Karpas-422 (cell line): ENCODE data around the gene UGT3A1. TPM values are rescaled to one million over a fixed set of nuclear protein-coding genes. Genes with fewer than 3 reads are reported as not detected.
"Not testable (repeated sequence)": the region's sequence is repeated elsewhere in the genome, so short reads cannot be mapped to it uniquely, and the experiment has no call there.

Source experiments
- DNase-seq: peaks from one replicate; pipeline ENCODE4 v3.0.0-alpha.2; 2015
- H2AFZ ChIP-seq: fragments of 200-600 bp; sonication (generic); 2 replicates; pipeline ENCODE4 v1.6.1; 2014; ENCODE audit warnings: antibody characterized with exemption, low read length, mixed read lengths
- H3K27ac ChIP-seq: fragments of 200-600 bp; sonication (generic); 2 replicates; pipeline ENCODE4 v1.5.1; 2014; ENCODE audit warnings: mild to moderate bottlenecking, low read length, moderate library complexity
- H3K27me3 ChIP-seq: fragments of 200-600 bp; sonication (generic); 2 replicates; pipeline ENCODE4 v1.6.1; 2014; ENCODE audit warnings: low read length, mixed read lengths
- H3K36me3 ChIP-seq: fragments of 200-600 bp; sonication (generic); 2 replicates; pipeline ENCODE4 v1.6.1; 2014; ENCODE audit warnings: low read length, mixed read lengths; ENCODE audit not compliant: insufficient read depth
- H3K4me1 ChIP-seq: fragments of 200-600 bp; sonication (generic); 2 replicates; pipeline ENCODE4 v1.6.1; 2014; ENCODE audit warnings: mild to moderate bottlenecking, low read length, mixed read lengths
- H3K4me2 ChIP-seq: fragments of 200-600 bp; sonication (generic); 2 replicates; pipeline ENCODE4 v1.6.1; 2014; ENCODE audit warnings: low read length, low read depth, mild to moderate bottlenecking; ENCODE audit not compliant: poor library complexity, severe bottlenecking
- H3K4me3 ChIP-seq: fragments of 200-600 bp; sonication (generic); 2 replicates; pipeline ENCODE4 v1.5.1; 2014; ENCODE audit warnings: mild to moderate bottlenecking, antibody characterized with exemption, low read length, mixed read lengths
- H3K79me2 ChIP-seq: fragments of 200-600 bp; sonication (generic); 2 replicates; pipeline ENCODE4 v1.6.1; 2014; ENCODE audit warnings: mild to moderate bottlenecking, low read length, mixed read lengths
- H3K9ac ChIP-seq: fragments of 200-600 bp; sonication (generic); 2 replicates; pipeline ENCODE4 v1.6.0; 2014; ENCODE audit warnings: low read length
- H3K9me2 ChIP-seq: fragments of 200-600 bp; sonication (generic), shearing (Covaris generic); replicated peaks from 2 replicates; pipeline ENCODE4 v1.6.0; 2014; ENCODE audit warnings: mild to moderate bottlenecking, low read length, moderate library complexity; ENCODE audit not compliant: insufficient read depth
- H3K9me3 ChIP-seq: fragments of 300-700, 200-600 bp; sonication (generic); 2 replicates; pipeline ENCODE4 v1.6.1; 2014; ENCODE audit warnings: low read length, mixed read lengths
- H4K20me1 ChIP-seq: fragments of 200-600 bp; sonication (generic); 2 replicates; pipeline ENCODE4 v1.6.1; 2014; ENCODE audit warnings: mild to moderate bottlenecking, antibody characterized with exemption, low read length, low read depth; ENCODE audit not compliant: insufficient read depth
- total RNA-seq: library from RNA; depleted of rRNA; stranded (reverse); fragments of >200 nt; shearing (Covaris generic); gene quantifications from 2 replicates; pipeline ENCODE4 v1.2.3, GENCODE V29; 2014; ENCODE audit warnings: low replicate concordance

UGT3A1 gene
- total RNA-seq, 1 experiment from 2014 or later = not detected

DNA sequence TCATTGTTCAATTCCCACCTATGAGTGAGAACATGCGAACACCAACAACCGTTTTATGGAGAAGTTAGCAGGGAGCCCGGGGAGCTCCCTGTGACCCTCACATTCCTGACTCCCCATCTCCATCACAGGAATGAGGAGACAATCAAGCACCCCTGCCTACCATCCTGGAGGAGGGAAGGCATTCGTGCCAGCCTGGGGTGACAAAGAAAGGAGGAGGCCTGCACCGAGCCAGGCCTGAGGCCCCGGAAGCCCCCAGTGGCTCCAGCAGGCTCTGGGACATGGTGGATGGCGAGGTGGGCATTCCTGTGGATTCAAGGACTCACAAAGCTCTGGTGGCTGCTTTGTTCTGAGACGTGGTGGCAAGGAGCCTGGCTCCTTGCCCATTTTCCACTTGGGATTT, 36.5 kb upstream of the UGT3A1 start:
- no peak overlapping the region for H2AFZ ChIP-seq
- no peaks in the 10 kb centered on the region for H3K9me3 ChIP-seq
- no peak overlapping the region for H3K9ac ChIP-seq
- no peaks in the 10 kb centered on the region for H3K79me2 ChIP-seq
- no peaks in the 10 kb centered on the region for H3K36me3 ChIP-seq
- no peaks in the 10 kb centered on the region for H4K20me1 ChIP-seq
- DNase-seq = no peak
- no peaks in the 10 kb centered on the region for H3K27me3 ChIP-seq
- H3K4me1 ChIP-seq = no peaks in the 10 kb centered on the region
- no peak overlapping the region for H3K4me2 ChIP-seq
- no peak overlapping the region for H3K27ac ChIP-seq
- no peaks in the 10 kb centered on the region for H3K9me2 ChIP-seq
- no peak overlapping the region for H3K4me3 ChIP-seq

GRCh38 chr5:36026706-36027465, 35.7 kb upstream of the UGT3A1 start:
- H3K4me1 ChIP-seq = no peaks in the 10 kb centered on the region

GRCh38 chr5:36022246-36022645, 31.1 kb upstream of the UGT3A1 start:
- not testable (repeated sequence) for H3K4me2 ChIP-seq, H3K9me2 ChIP-seq, H3K27me3 ChIP-seq, H3K9me3 ChIP-seq, H2AFZ ChIP-seq, H3K9ac ChIP-seq, H3K36me3 ChIP-seq, DNase-seq, H3K4me3 ChIP-seq, H3K79me2 ChIP-seq, H3K4me1 ChIP-seq, H4K20me1 ChIP-seq, H3K27ac ChIP-seq

More at GRCh38 chr5:36026706-36027465, 35.7 kb upstream of the UGT3A1 start:
- Histone ChIP-seq H3K4me2 (no peak overlapping the region), H2AFZ (no peak overlapping the region), H3K9me3 (no peaks in the 10 kb centered on the region), H3K4me3 (no peak overlapping the region), H3K79me2 (no peaks in the 10 kb centered on the region), H3K27me3 (no peaks in the 10 kb centered on the region), H4K20me1 (no peaks in the 10 kb centered on the region), H3K9ac (no peak overlapping the region), H3K9me2 (no peaks in the 10 kb centered on the region), H3K36me3 (no peaks in the 10 kb centered on the region), H3K27ac (no peak overlapping the region)
- DNase-seq = no peak

- H2AFZ ChIP-seq, H3K27me3 ChIP-seq, H3K4me2 ChIP-seq, DNase-seq, H3K27ac ChIP-seq, H3K9ac ChIP-seq, H3K4me1 ChIP-seq, H3K36me3 ChIP-seq, H3K4me3 ChIP-seq, H3K79me2 ChIP-seq, H4K20me1 ChIP-seq, H3K9me3 ChIP-seq, H3K9me2 ChIP-seq: not testable (repeated sequence)
Measured at GRCh38 chr5:36019584-36019983, 28.4 kb upstream of the UGT3A1 start.

DNA sequence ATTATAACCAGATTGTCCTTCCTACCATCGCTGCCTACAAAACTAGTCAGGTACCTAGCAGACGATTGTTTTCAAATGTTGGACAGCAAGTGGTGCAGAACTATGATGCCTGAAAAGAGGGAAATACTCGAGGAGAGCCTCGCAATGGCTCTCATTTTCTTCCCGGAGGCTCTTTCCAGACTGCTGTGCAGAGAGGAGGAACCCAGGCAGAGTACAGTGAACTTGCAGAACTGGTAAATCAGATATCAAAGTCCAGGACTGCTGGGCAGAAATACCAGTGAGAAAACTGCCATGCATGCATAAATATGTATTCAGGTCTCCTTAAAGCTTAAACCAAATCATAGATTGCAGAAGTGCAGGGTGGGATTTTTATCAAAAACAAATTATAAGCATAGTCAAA, 26.4 kb upstream of the UGT3A1 start:
- Histone ChIP-seq H3K9me3 (peaks cover 3% of the 10 kb centered on the region; the same call in 1 of the 2 replicates), H3K4me2 (no peak overlapping the region), H3K36me3 (no peaks in the 10 kb centered on the region), H3K4me1 (no peaks in the 10 kb centered on the region), H3K4me3 (no peak overlapping the region), H3K9me2 (no peaks in the 10 kb centered on the region), H3K79me2 (no peaks in the 10 kb centered on the region), H4K20me1 (no peaks in the 10 kb centered on the region), H3K27ac (no peak overlapping the region), H3K9ac (no peak overlapping the region), H3K27me3 (no peaks in the 10 kb centered on the region), H2AFZ (no peak overlapping the region)
- no peak for DNase-seq

DNA sequence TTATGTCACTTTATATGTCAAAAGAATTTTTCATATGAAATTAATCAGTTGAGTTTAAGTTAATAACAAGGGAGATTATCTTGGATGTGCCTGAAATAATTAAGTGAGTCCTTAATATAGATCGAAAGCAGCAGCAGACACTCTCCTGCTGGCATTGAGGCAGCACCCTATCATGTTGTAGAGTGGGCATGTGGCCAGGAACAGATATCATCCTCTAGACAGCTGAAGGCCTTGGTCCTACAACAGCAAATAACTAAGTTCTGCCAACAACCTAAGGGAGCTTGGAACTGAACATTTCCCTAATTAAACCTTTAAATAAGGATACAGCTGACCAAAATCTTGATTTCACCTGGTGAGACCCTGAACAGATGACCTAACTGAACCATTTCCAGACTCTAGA, 25.8 kb upstream of the UGT3A1 start:
- H3K9me2 ChIP-seq = no peaks in the 10 kb centered on the region
- H3K4me2 ChIP-seq = no peak overlapping the region
- H3K36me3 ChIP-seq = no peaks in the 10 kb centered on the region
- H3K4me3 ChIP-seq = no peak overlapping the region
- peaks cover 3% of the 10 kb centered on the region; the same call in 1 of the 2 replicates for H3K9me3 ChIP-seq
- no peak for DNase-seq
- H3K9ac ChIP-seq = no peak overlapping the region
- no peak overlapping the region for H3K27ac ChIP-seq
- H2AFZ ChIP-seq = no peak overlapping the region
- no peaks in the 10 kb centered on the region for H3K79me2 ChIP-seq
- H3K4me1 ChIP-seq = no peaks in the 10 kb centered on the region
- no peaks in the 10 kb centered on the region for H4K20me1 ChIP-seq
- no peaks in the 10 kb centered on the region for H3K27me3 ChIP-seq

DNA sequence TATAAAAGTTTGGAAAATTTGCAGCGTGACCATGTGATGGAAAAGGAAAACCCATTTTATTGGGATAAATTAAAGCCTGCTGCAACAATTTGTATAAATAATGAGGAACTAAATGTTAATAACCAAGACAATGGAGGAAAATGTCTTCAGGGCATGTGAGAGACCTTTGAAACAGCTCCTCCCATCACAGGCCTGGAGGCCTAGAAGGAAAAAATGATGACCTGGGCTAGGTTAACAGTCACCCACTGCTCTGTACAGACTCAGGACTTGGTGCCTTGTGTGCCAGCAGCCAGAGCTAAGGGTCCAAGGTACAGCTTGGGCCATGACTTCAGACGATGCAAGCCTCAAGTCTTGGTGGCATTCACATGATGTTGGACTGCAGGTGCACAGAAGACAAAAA, 22.0 kb upstream of the UGT3A1 start:
- no peaks in the 10 kb centered on the region for H3K4me1 ChIP-seq
- H4K20me1 ChIP-seq = no peaks in the 10 kb centered on the region
- no peaks in the 10 kb centered on the region for H3K36me3 ChIP-seq
- H3K27me3 ChIP-seq = no peaks in the 10 kb centered on the region
- no peak overlapping the region for H3K27ac ChIP-seq
- no peak overlapping the region for H2AFZ ChIP-seq
- H3K4me2 ChIP-seq = no peak overlapping the region
- H3K79me2 ChIP-seq = no peaks in the 10 kb centered on the region
- H3K9ac ChIP-seq = no peak overlapping the region
- no peak overlapping the region for H3K4me3 ChIP-seq
- H3K9me2 ChIP-seq = no peaks in the 10 kb centered on the region
- no peak for DNase-seq
- H3K9me3 ChIP-seq = peaks cover 3% of the 10 kb centered on the region; the same call in 1 of the 2 replicates

- no peaks in the 10 kb centered on the region for H3K36me3 ChIP-seq
- no peaks in the 10 kb centered on the region for H3K27me3 ChIP-seq
- no peak overlapping the region for H2AFZ ChIP-seq
- no peak overlapping the region for H3K4me3 ChIP-seq
- H3K79me2 ChIP-seq = no peaks in the 10 kb centered on the region
- no peaks in the 10 kb centered on the region for H4K20me1 ChIP-seq
- no peak overlapping the region for H3K27ac ChIP-seq
- H3K4me1 ChIP-seq = no peaks in the 10 kb centered on the region
- H3K4me2 ChIP-seq = no peak overlapping the region
- DNase-seq = no peak
- no peak overlapping the region for H3K9ac ChIP-seq
- peaks cover 3% of the 10 kb centered on the region; the same call in 1 of the 2 replicates for H3K9me3 ChIP-seq
- no peaks in the 10 kb centered on the region for H3K9me2 ChIP-seq
Measured at GRCh38 chr5:36009698-36010097, 18.5 kb upstream of the UGT3A1 start.
